Upper lobe of left lung (tissue), 6 donors: ENCODE measurements around the gene DNER. TPM values are rescaled to one million over a fixed set of nuclear protein-coding genes. Genes with fewer than 3 reads are reported as not detected.

Experiments used
- ATAC-seq, 2 donors: fragments of 200-7000 bp; cut with Tn5 transposase; one replicate each; pipeline ENCODE4 v1.9.1; 2022; ENCODE audit warnings: mild to moderate bottlenecking in 2 of 2, moderate library complexity in 2 of 2; ENCODE audit not compliant: low FRiP score in 2 of 2
- DNase-seq, 2 donors: peaks; one replicate each; pipeline ENCODE4 v3.0.0-alpha.2; 2019 to 2020
- H3K27ac ChIP-seq, 4 donors: fragments of 200-600 bp; sonication (generic); one replicate each; pipeline ENCODE4 v1.5.1; 2016 to 2019
- H3K27me3 ChIP-seq, 4 donors: fragments of 200-600 bp; sonication (generic); one replicate each; pipeline ENCODE4 v1.5.1; 2017 to 2019
- H3K36me3 ChIP-seq, 4 donors: fragments of 200-600 bp; sonication (generic); one replicate each; pipeline ENCODE4 v1.5.1; 2016 to 2019
- H3K4me1 ChIP-seq, 4 donors: fragments of 200-600 bp; sonication (generic); one replicate each; pipeline ENCODE4 v1.5.1; 2018 to 2019
- H3K4me3 ChIP-seq, 4 donors: fragments of 200-600 bp; sonication (generic); one replicate each; pipeline ENCODE4 v1.5.1; 2017 to 2019; ENCODE audit warnings: mild to moderate bottlenecking in 2 of 4, moderate library complexity in 1 of 4
- H3K9me3 ChIP-seq, 4 donors: fragments of 200-600 bp; sonication (generic); one replicate each; pipeline ENCODE4 v1.5.1; 2018 to 2019
- CTCF ChIP-seq, 6 experiments: fragments of 450-650 bp in 4 of 6; fragments of 200-600 bp in 2 of 6; sonication (generic) in 2 of 6; IDR thresholded peaks; one replicate each; pipeline ENCODE4 v1.5.1; 2016 to 2019; ENCODE audit warnings: antibody characterized with exemption in 6 of 6
- EP300 ChIP-seq, 4 donors: sonication (generic); formaldehyde crosslinking; IDR thresholded peaks; one replicate each; pipeline ENCODE4 v1.5.1; 2017; ENCODE audit warnings: antibody characterized with exemption in 4 of 4, control low read depth in 2 of 4
- POLR2A ChIP-seq, 4 donors: fragments of 450-650 bp; IDR thresholded peaks; one replicate each; pipeline ENCODE4 v1.5.1; 2016 to 2017; ENCODE audit warnings: antibody characterized with exemption in 4 of 4, mild to moderate bottlenecking in 2 of 4
- POLR2AphosphoS5 ChIP-seq, 2 donors: sonication (generic); formaldehyde crosslinking; IDR thresholded peaks; one replicate each; pipeline ENCODE4 v1.5.1; 2017; ENCODE audit warnings: antibody characterized with exemption in 2 of 2
- WGBS, 2 donors: methylation state at CpG; one replicate each; pipeline ENCODE4 v1.1.5; 2017 to 2018; 5-methylcytosine and 5-hydroxymethylcytosine counted together
- total RNA-seq, 6 donors: library from RNA; depleted of rRNA in 4 of 6; stranded (reverse); fragments of >200 nt in 4 of 6; gene quantifications; one replicate each; pipeline versions ENCODE4 v1.1.0 to v1.2.1, GENCODE V29; 2016 to 2021
- donor health status: DM: no; HTN: no; CAD: no; lungs with moderate emphysema.
- donor health status: DM: no; HTN: yes; CAD: no; lungs with severe emphysema.

DNER gene
- total RNA-seq, 6 donors from 2014 or later = 0.31 to 2.1 (median 0.98) TPM

DNA sequence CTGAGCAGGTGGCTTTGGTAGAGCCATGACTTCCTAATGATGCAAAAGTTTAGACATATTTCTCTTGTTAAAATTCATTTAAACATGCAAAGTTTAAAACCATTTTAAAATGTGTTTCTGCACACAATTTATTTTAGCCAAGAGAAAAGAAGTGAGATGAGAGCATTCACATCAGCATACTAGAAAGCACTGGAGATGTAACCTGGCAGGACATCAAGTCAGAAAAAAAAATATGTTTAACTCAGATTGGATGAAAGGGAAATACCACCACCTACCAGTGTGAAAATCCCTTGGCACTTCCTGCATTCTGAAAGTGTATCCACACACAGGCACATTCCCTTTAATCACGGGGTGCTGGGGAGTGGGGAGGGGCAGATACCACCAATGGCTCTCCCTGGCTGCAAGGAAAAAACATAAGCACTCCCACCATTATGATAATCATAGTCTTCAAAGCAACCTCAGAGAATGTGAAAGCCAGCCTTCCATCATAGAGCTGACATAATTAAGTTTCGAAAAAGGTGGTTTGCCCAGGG, 25.0 kb downstream of the DNER start:
- Histone ChIP-seq H3K27ac (no peak overlapping the region), H3K9me3 (no peaks in the 10 kb centered on the region), H3K27me3 (no peaks in the 10 kb centered on the region), H3K36me3 (no peaks in the 10 kb centered on the region), H3K4me1 (no peaks in the 10 kb centered on the region), H3K4me3 (no peak overlapping the region)
- no peak for TF ChIP-seq POLR2A (IDR thresholded peaks at IDR 0.05)
- TF ChIP-seq CTCF (IDR thresholded peaks at IDR 0.05) = no peak
- TF ChIP-seq EP300 (IDR thresholded peaks at IDR 0.05) = no peak
- no peak for TF ChIP-seq POLR2AphosphoS5 (IDR thresholded peaks at IDR 0.05)
- WGBS, 2 donors = 33 to 61% methylated on average over 2 of the region's 2 CpGs
- DNase-seq (no peak), ATAC-seq (no peak)

GRCh38 chr2:229688141-229688540, 26.2 kb downstream of the DNER start:
- Histone ChIP-seq H3K4me3 (no peak overlapping the region), H3K27me3 (no peaks in the 10 kb centered on the region), H3K27ac (no peak overlapping the region), H3K4me1 (no peaks in the 10 kb centered on the region), H3K9me3 (no peaks in the 10 kb centered on the region), H3K36me3 (no peaks in the 10 kb centered on the region)
- WGBS, 2 donors = 89% methylated on average over 7 of the region's 7 CpGs
- ATAC-seq (no peak), DNase-seq (no peak)
- TF ChIP-seq CTCF (IDR thresholded peaks at IDR 0.05) (no peak), EP300 (IDR thresholded peaks at IDR 0.05) (no peak), POLR2A (IDR thresholded peaks at IDR 0.05) (no peak), POLR2AphosphoS5 (IDR thresholded peaks at IDR 0.05) (no peak)

DNA sequence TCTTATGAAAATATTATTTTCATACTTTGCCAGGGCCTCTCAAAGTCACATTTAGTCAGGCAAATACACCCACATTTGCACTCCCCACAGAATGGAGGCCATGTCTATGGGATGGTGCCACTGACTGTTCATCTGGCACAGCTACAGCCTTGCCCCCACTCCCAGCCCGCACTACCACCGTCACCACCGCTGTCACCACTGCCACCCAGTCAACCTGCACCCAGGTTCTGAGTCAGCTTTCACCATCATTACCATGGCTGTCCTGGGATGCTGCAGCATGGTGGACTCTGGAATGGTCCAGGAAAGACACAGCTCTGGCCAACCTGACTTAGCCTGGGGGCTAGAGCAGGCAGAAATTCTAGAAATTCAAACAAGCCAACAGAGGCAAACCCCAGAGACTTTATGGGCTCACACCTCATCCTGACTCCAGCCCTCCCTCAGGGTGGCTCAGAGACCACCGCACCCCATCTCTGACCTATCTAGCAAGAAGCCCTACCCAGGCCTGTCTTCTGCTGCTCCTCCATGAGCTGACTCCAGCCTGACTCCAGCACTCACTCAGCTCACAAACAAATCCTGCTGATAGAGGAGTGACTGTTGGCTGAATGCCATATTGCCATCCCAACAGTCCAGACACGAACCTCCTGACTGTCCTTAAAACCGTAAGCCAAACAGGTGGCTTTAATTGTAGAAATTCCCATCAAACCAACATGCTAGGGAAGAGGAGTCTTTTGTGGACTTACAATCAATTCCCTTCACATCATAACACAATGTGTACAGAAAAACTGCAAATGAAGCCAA, 28.0 kb downstream of the DNER start:
- Histone ChIP-seq H3K4me3 (no peak overlapping the region), H3K27ac (no peak overlapping the region), H3K4me1 (no peaks in the 10 kb centered on the region), H3K9me3 (no peaks in the 10 kb centered on the region), H3K36me3 (no peaks in the 10 kb centered on the region), H3K27me3 (no peaks in the 10 kb centered on the region)
- DNase-seq (peak in 1 of 2 donors; percentile 13), ATAC-seq (peak in 1 of 2 donors; percentile 16)
- TF ChIP-seq EP300 (IDR thresholded peaks at IDR 0.05) (no peak), POLR2AphosphoS5 (IDR thresholded peaks at IDR 0.05) (no peak)
- 84 to 91% methylated on average over 6 of the region's 6 CpGs for WGBS, 2 donors

- ATAC-seq = no peak
- 76 to 80% methylated on average over 6 of the region's 6 CpGs for WGBS, 2 donors
- H3K36me3 ChIP-seq = no peaks in the 10 kb centered on the region
- DNase-seq = no peak
- H3K9me3 ChIP-seq = no peaks in the 10 kb centered on the region
- H3K4me1 ChIP-seq = no peaks in the 10 kb centered on the region
- no peak overlapping the region for H3K27ac ChIP-seq
- H3K27me3 ChIP-seq = no peaks in the 10 kb centered on the region
- no peak overlapping the region for H3K4me3 ChIP-seq
- TF ChIP-seq CTCF (IDR thresholded peaks at IDR 0.05) (no peak), POLR2AphosphoS5 (IDR thresholded peaks at IDR 0.05) (no peak), EP300 (IDR thresholded peaks at IDR 0.05) (no peak), POLR2A (IDR thresholded peaks at IDR 0.05) (no peak)
Measured at GRCh38 chr2:229684942-229685562, 29.3 kb downstream of the DNER start.

DNA sequence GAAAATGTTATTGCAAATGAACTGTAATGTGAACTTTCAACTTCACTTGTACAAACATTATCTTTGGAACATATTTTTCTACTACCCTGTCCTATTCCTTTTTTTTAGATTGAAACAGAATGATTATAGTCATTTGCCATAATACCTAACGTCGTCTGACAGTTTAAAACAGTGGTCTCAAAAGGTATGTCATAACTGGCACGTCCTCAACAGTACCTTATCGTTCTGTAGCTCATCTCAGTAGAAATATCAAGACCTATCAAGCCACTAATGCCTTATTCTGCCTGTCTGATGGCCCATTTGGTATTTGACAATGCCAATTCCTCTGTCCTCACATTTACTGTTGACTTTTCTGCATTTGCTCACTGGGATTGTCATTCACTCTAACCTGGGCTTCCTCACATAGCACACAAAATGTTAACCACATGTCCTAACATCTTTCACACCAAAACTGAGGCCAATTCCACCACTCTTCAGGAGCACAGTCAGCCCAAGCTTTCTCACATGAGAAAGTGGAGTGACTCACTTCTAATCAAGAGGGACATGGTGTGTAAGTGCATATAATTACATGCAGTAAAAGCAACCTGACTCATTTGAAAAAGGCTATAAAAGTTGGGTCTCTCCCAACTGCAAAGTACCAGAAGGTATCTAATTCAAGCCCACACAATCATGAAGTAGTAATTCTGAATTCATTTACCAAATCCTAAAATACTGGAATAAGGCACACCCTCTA, 34.8 kb downstream of the DNER start:
- ATAC-seq = no peak
- 83 to 91% methylated on average over 4 of the region's 4 CpGs for WGBS, 2 donors

More for the DNA sequence above, 34.8 kb downstream of the DNER start:
- TF ChIP-seq POLR2A (IDR thresholded peaks at IDR 0.05) = no peak
- TF ChIP-seq CTCF (IDR thresholded peaks at IDR 0.05) = no peak
- TF ChIP-seq POLR2AphosphoS5 (IDR thresholded peaks at IDR 0.05) = no peak
- TF ChIP-seq EP300 (IDR thresholded peaks at IDR 0.05) = no peak
- Histone ChIP-seq H3K4me3 (no peak overlapping the region), H3K27me3 (no peaks in the 10 kb centered on the region), H3K27ac (no peak overlapping the region), H3K9me3 (no peaks in the 10 kb centered on the region), H3K4me1 (no peaks in the 10 kb centered on the region), H3K36me3 (no peaks in the 10 kb centered on the region)
- no peak for DNase-seq
